CD14-positive monocyte (primary cell): ENCODE data around the gene UNC5CL. TPM values are rescaled to one million over a fixed set of nuclear protein-coding genes. Genes with fewer than 3 reads are reported as not detected.
"Not testable (repeated sequence)": the region's sequence is repeated elsewhere in the genome, so short reads cannot be mapped to it uniquely, and the experiment has no call there.

Source experiments
- DNase-seq, 3 donors: peaks; one replicate each; pipeline ENCODE4 v3.0.0-alpha.2; 2011 to 2022
- H2AFZ ChIP-seq: 2 replicates; pipeline ENCODE4 v1.6.0; 2012; ENCODE audit warnings: mild to moderate bottlenecking, low read depth, low read length, inconsistent platforms; ENCODE audit not compliant: insufficient read depth, poor library complexity, severe bottlenecking
- H3K27ac ChIP-seq, 2 donors: 1 replicate in 1 of 2; 2 replicates in 1 of 2; pipeline ENCODE4 v1.5.1; 2012 to 2013; ENCODE audit warnings: low read length in 2 of 2, control low read depth in 1 of 2, inconsistent platforms in 1 of 2, low read depth in 1 of 2, mild to moderate bottlenecking in 1 of 2
- H3K27me3 ChIP-seq, 2 donors: one replicate each; pipeline versions ENCODE4 v1.6.0 to v1.6.1; 2011 to 2013; ENCODE audit warnings: low read length in 2 of 2; ENCODE audit not compliant: control insufficient read depth in 2 of 2, insufficient read depth in 2 of 2
- H3K36me3 ChIP-seq, 2 donors: replicated peaks in 1 of 2; 1 replicate in 1 of 2; 2 replicates in 1 of 2; pipeline versions ENCODE4 v1.5.1 to v1.6.1; 2012 to 2013; ENCODE audit warnings: low read length in 2 of 2, control low read depth in 1 of 2, inconsistent platforms in 1 of 2, mild to moderate bottlenecking in 1 of 2; ENCODE audit not compliant: insufficient read depth in 2 of 2, control insufficient read depth in 1 of 2
- H3K4me1 ChIP-seq, 2 donors: 1 replicate in 1 of 2; 2 replicates in 1 of 2; pipeline versions ENCODE4 v1.5.1 to v1.6.1; 2012 to 2013; ENCODE audit warnings: low read length in 2 of 2, control low read depth in 1 of 2, inconsistent platforms in 1 of 2, mild to moderate bottlenecking in 1 of 2, moderate library complexity in 1 of 2; ENCODE audit not compliant: insufficient read depth in 2 of 2, control insufficient read depth in 1 of 2
- H3K4me2 ChIP-seq: replicated peaks from 2 replicates; pipeline ENCODE3; 2012; ENCODE audit warnings: low read length, moderate library complexity, mild to moderate bottlenecking; ENCODE audit not compliant: poor library complexity, severe bottlenecking; ENCODE audit errors: extremely low read depth
- H3K4me3 ChIP-seq, 3 experiments: fragments of 200-600 bp in 1 of 3; sonication (generic) in 1 of 3; replicated peaks in 1 of 3; 1 replicate in 2 of 3; 2 replicates in 1 of 3; pipeline ENCODE4 v1.5.1; 2011 to 2013; ENCODE audit warnings: low read length in 3 of 3, mild to moderate bottlenecking in 3 of 3, control low read depth in 2 of 3, low read depth in 2 of 3, inconsistent platforms in 1 of 3, moderate library complexity in 1 of 3
- H3K79me2 ChIP-seq: 2 replicates; pipeline ENCODE4 v1.6.0; 2012; ENCODE audit warnings: mild to moderate bottlenecking, control low read depth, inconsistent platforms, low read length, moderate library complexity; ENCODE audit not compliant: insufficient read depth
- H3K9ac ChIP-seq: 2 replicates; pipeline ENCODE4 v1.6.0; 2017; ENCODE audit warnings: low read length, mild to moderate bottlenecking; ENCODE audit not compliant: insufficient read depth, poor library complexity, severe bottlenecking
- H3K9me3 ChIP-seq, 2 donors: replicated peaks in 1 of 2; 1 replicate in 1 of 2; 2 replicates in 1 of 2; pipeline versions ENCODE4 v1.5.1 to v1.6.1; 2012 to 2013; ENCODE audit warnings: low read length in 2 of 2, control low read depth in 1 of 2; ENCODE audit not compliant: control insufficient read depth in 1 of 2, insufficient read depth in 1 of 2
- H4K20me1 ChIP-seq: 2 replicates; pipeline ENCODE4 v1.6.0; 2012; ENCODE audit warnings: mild to moderate bottlenecking, low read length, control low read depth, moderate library complexity; ENCODE audit not compliant: insufficient read depth
- H3K27ac Mint-ChIP-seq, 7 donors: one replicate each; pipeline ENCODE4 v1.8.0; 2020; ENCODE audit warnings: mild to moderate bottlenecking in 7 of 7, mixed read lengths in 7 of 7, moderate library complexity in 6 of 7, inconsistent platforms in 2 of 7
- H3K27me3 Mint-ChIP-seq, 3 donors: one replicate each; pipeline ENCODE4 v1.8.0; 2021 to 2022; ENCODE audit warnings: low read depth in 3 of 3, mild to moderate bottlenecking in 3 of 3, mixed read lengths in 3 of 3, moderate library complexity in 3 of 3, inconsistent platforms in 1 of 3
- H3K36me3 Mint-ChIP-seq, 2 donors: one replicate each; pipeline ENCODE4 v1.8.0; 2020; ENCODE audit warnings: mixed read lengths in 2 of 2, inconsistent platforms in 1 of 2, mild to moderate bottlenecking in 1 of 2
- H3K4me1 Mint-ChIP-seq: one replicate; pipeline ENCODE4 v1.8.0; 2020; ENCODE audit warnings: mild to moderate bottlenecking, mixed read lengths
- H3K4me3 Mint-ChIP-seq, 2 donors: one replicate each; pipeline ENCODE4 v1.8.0; 2020; ENCODE audit warnings: mild to moderate bottlenecking in 2 of 2, mixed read lengths in 2 of 2, moderate library complexity in 1 of 2
- H3K9me3 Mint-ChIP-seq, 7 donors: one replicate each; pipeline ENCODE4 v1.8.0; 2020 to 2022; ENCODE audit warnings: mixed read lengths in 7 of 7, mild to moderate bottlenecking in 6 of 7, moderate library complexity in 6 of 7, inconsistent platforms in 2 of 7
- CTCF ChIP-seq: fragments of 200-600 bp; IDR thresholded peaks from one replicate; pipeline ENCODE4 v1.8.0; 2022; ENCODE audit warnings: antibody characterized with exemption, mild to moderate bottlenecking
- WGBS: methylation state at CpG from one replicate; pipeline ENCODE4 v1.1.5; 2013; ENCODE audit warnings: missing lambda C conversion rate; ENCODE audit not compliant: insufficient coverage; 5-methylcytosine and 5-hydroxymethylcytosine counted together
- intact Hi-C, 2 donors: fragments of 100-400 bp; cut with micrococcal nuclease; formaldehyde crosslinking; loops; one replicate each; pipeline versions ENCODE4 v1.15.0 to v1.15.1; 2023
- polyA plus RNA-seq, 3 donors: library from polyadenylated mRNA; depleted of rRNA in 1 of 3; unstranded in 2 of 3; stranded (reverse) in 1 of 3; fragments of 300-500 nt in 2 of 3; fragments of >200 nt in 1 of 3; fragmentation: Illumina TruSeq in 2 of 3; gene quantifications; 1 replicate in 2 of 3; 2 replicates in 1 of 3; pipeline ENCODE4 v1.2.3, GENCODE V29; 2012 to 2021

The UNC5CL gene
- polyA plus RNA-seq, 3 donors: 0.09 to 2.3 TPM; not detected in 1

GRCh38 chr6:41008011-41008410 lies 31.0 kb downstream of the UNC5CL start:
- no peaks in the 10 kb centered on the region for H3K27me3 ChIP-seq
- TF ChIP-seq CTCF: no peak

GRCh38 chr6:41006980-41007379 lies 32.0 kb downstream of the UNC5CL start:
- not testable (repeated sequence) for H3K4me1 ChIP-seq, H3K4me1 Mint-ChIP-seq, H3K79me2 ChIP-seq, H3K36me3 Mint-ChIP-seq, H3K27ac ChIP-seq, H3K4me2 ChIP-seq, H3K4me3 ChIP-seq, H3K9me3 ChIP-seq, H3K36me3 ChIP-seq, H3K9me3 Mint-ChIP-seq, H3K9ac ChIP-seq, H4K20me1 ChIP-seq, H3K27ac Mint-ChIP-seq, H2AFZ ChIP-seq, DNase-seq, H3K27me3 ChIP-seq, H3K4me3 Mint-ChIP-seq
- peaks cover 6 to 11% (median 9%) of the 10 kb centered on the region in 3 donors for H3K27me3 Mint-ChIP-seq
- intact Hi-C loops: loop anchor here (1.0 to 2.0 kb wide), 2 partner anchors 20 to 58 kb away; no protein-coding TSS in a partner anchor
- no CpG with 5 or more reads among the region's 4 CpGs for WGBS

More at GRCh38 chr6:41008011-41008410, 31.0 kb downstream of the UNC5CL start:
- Histone ChIP-seq H3K4me1 (no peaks in the 10 kb centered on the region), H2AFZ (no peak overlapping the region), H3K9ac (no peak overlapping the region), H3K9me3 (no peaks in the 10 kb centered on the region), H3K79me2 (no peaks in the 10 kb centered on the region), H3K36me3 (no peaks in the 10 kb centered on the region), H3K4me2 (no peak overlapping the region), H3K27ac (no peak overlapping the region), H4K20me1 (no peaks in the 10 kb centered on the region), H3K4me3 (no peak overlapping the region)
- DNase-seq: no peak
- no peak overlapping the region for H3K4me3 Mint-ChIP-seq
- WGBS: 57% methylated on average over 1 of the region's 3 CpGs
- no peak overlapping the region for H3K27ac Mint-ChIP-seq
- no peaks in the 10 kb centered on the region for H3K9me3 Mint-ChIP-seq
- H3K4me1 Mint-ChIP-seq: no peaks in the 10 kb centered on the region
- H3K27me3 Mint-ChIP-seq: peaks cover 2 to 8% (median 8%) of the 10 kb centered on the region in 3 donors
- no peaks in the 10 kb centered on the region for H3K36me3 Mint-ChIP-seq
- intact Hi-C loops: no loop called here
